GM13976 (cell line): ENCODE results near the gene EFNA5.

ENCODE experiments used
- DNase-seq: peaks from one replicate; pipeline ENCODE4 v3.0.0; 2012; ENCODE audit warnings: low spot score
- CTCF ChIP-seq: IDR thresholded peaks from 2 replicates; pipeline ENCODE4 v1.5.1; 2012; ENCODE audit warnings: borderline replicate concordance, mild to moderate bottlenecking; ENCODE audit not compliant: insufficient read depth; ENCODE audit errors: extremely low read depth, missing control alignments, control extremely low read depth
- in situ Hi-C: fragments of 300-500 bp; cut with MboI; formaldehyde crosslinking; loops from one replicate; pipeline ENCODE4 v1.12.0; 2022; ENCODE audit warnings: low sequenced_read_pairs, mixed read lengths, inconsistent platforms; ENCODE audit not compliant: unreplicated experiment

Gene EFNA5

GRCh38 chr5:107524111-107524510 lies 146.6 kb downstream of the EFNA5 start:
- no peak for TF ChIP-seq CTCF
- no peak for DNase-seq
- in situ Hi-C loops: no loop called here

- DNase-seq: no peak
- in situ Hi-C loops: no loop called here
- no peak for TF ChIP-seq CTCF
These were observed 147.6 kb downstream of the EFNA5 start for GRCh38 chr5:107523029-107523680.

GRCh38 chr5:107522456-107522855 lies 148.3 kb downstream of the EFNA5 start:
- no peak for DNase-seq
- in situ Hi-C loops: no loop called here

GRCh38 chr5:107519900-107520354 lies 150.8 kb downstream of the EFNA5 start:
- no peak for DNase-seq
- in situ Hi-C loops: no loop called here
- TF ChIP-seq CTCF: no peak

More at GRCh38 chr5:107522456-107522855, 148.3 kb downstream of the EFNA5 start:
- TF ChIP-seq CTCF: no peak

GRCh38 chr5:107518616-107519015 lies 152.1 kb downstream of the EFNA5 start:
- no peak for TF ChIP-seq CTCF
- in situ Hi-C loops: no loop called here
- no peak for DNase-seq

GRCh38 chr5:107518190-107518589 lies 152.5 kb downstream of the EFNA5 start:
- in situ Hi-C loops: no loop called here
- DNase-seq: no peak
- TF ChIP-seq CTCF: no peak
